A549 (cell line): ENCODE results near the gene KAT8. TPM values are rescaled to one million over a fixed set of nuclear protein-coding genes. Genes with fewer than 3 reads are reported as not detected.

Experiments
- ATAC-seq, 2 experiments: fragments of 200-7000 bp in 1 of 2; fragments of >200 bp in 1 of 2; cut with Nextera tagmentation in 1 of 2; cut with Tn5 transposase in 1 of 2; 3 replicates each; pipeline versions ENCODE4 v1.8.0 to v1.9.1; 2018 to 2020; ENCODE audit warnings: mild to moderate bottlenecking in 1 of 2, moderate library complexity in 1 of 2
- CTCF ChIA-PET: fragments of 300-600 bp; sonication (Branson Sonifier 250); formaldehyde crosslinking; extraction: SDS; loops from one replicate; lab custom pipeline; 2021; ENCODE audit warnings: antibody characterized with exemption, inconsistent platforms; lab: Yijun Ruan, JAX
- POLR2A ChIA-PET: fragments of 350-600 bp; formaldehyde crosslinking; extraction: SDS; loops from one replicate; lab custom pipeline; 2021; ENCODE audit warnings: antibody characterized with exemption, inconsistent platforms; lab: Yijun Ruan, JAX
- DNase-seq, 2 experiments: peaks; one replicate each; pipeline versions ENCODE4 v3.0.0 to v3.0.0-alpha.2; 2011 to 2016; ENCODE audit warnings: low read depth in 1 of 2, low spot score in 1 of 2
- FAIRE-seq: peaks from 2 replicates; lab custom pipeline; 2011; peaks lifted over from hg19 to GRCh38; lab: Jason Lieb, UNC
- H3K27ac ChIP-seq, 2 experiments: fragments of >200 bp; sonication (Bioruptor Twin); formaldehyde crosslinking; 3 replicates each; pipeline ENCODE4 v1.5.1; 2016 to 2017
- H3K4me1 ChIP-seq: fragments of >200 bp; sonication (Bioruptor Twin); formaldehyde crosslinking; 3 replicates; pipeline ENCODE4 v1.6.1; 2016
- H3K4me2 ChIP-seq: fragments of >200 bp; sonication (Bioruptor Twin); formaldehyde crosslinking; 3 replicates; pipeline ENCODE4 v1.6.1; 2016
- H3K4me3 ChIP-seq: fragments of >200 bp; sonication (Bioruptor Twin); formaldehyde crosslinking; 3 replicates; pipeline ENCODE4 v1.5.1; 2016
- H3K9me3 ChIP-seq: fragments of >200 bp; sonication (Bioruptor Twin); formaldehyde crosslinking; 3 replicates; pipeline ENCODE4 v1.6.1; 2016
- ATOH8 ChIP-seq: fragments of 250-450 bp; sonication (Bioruptor Pico); IDR thresholded peaks from 2 replicates; pipeline ENCODE4 v1.5.0; 2020; ENCODE audit warnings: low read depth, mild to moderate bottlenecking, moderate library complexity
- BCL3 ChIP-seq: fragments of >200 bp; sonication (Bioruptor Twin); formaldehyde crosslinking; IDR thresholded peaks from 3 replicates; pipeline ENCODE4 v1.6.1; 2016
- BHLHE40 ChIP-seq: IDR thresholded peaks from 2 replicates; pipeline ENCODE4 v1.6.1; 2012; ENCODE audit warnings: low read depth, low read length, inconsistent platforms
- CBX2 ChIP-seq: fragments of 200-600 bp; sonication (generic); IDR thresholded peaks from 2 replicates; pipeline ENCODE4 v1.6.1; 2016; ENCODE audit warnings: low read depth, mild to moderate bottlenecking, borderline replicate concordance
- CBX8 ChIP-seq: fragments of 200-600 bp; sonication (generic); IDR thresholded peaks from 2 replicates; pipeline ENCODE4 v1.6.1; 2016
- CTCF ChIP-seq: fragments of >200 bp; sonication (Bioruptor Twin); formaldehyde crosslinking; IDR thresholded peaks from 3 replicates; pipeline ENCODE4 v1.5.1; 2016
- EHF ChIP-seq: fragments of 250-450 bp; sonication (Bioruptor Pico); IDR thresholded peaks from 2 replicates; pipeline ENCODE4 v1.5.0; 2020; ENCODE audit warnings: mild to moderate bottlenecking
- ELK1 ChIP-seq: fragments of 150-350 bp; IDR thresholded peaks from 2 replicates; pipeline ENCODE4 v1.6.1; 2014; ENCODE audit warnings: low read depth, mild to moderate bottlenecking, low read length
- ESRRA ChIP-seq: fragments of 150-350 bp; IDR thresholded peaks from 2 replicates; pipeline ENCODE4 v1.6.1; 2014; ENCODE audit warnings: mild to moderate bottlenecking, low read length, borderline replicate concordance
- FOSB ChIP-seq: fragments of 250-450 bp; sonication (Bioruptor Pico); IDR thresholded peaks from 2 replicates; pipeline ENCODE4 v1.5.0; 2020; ENCODE audit warnings: mild to moderate bottlenecking, moderate library complexity
- FOSL2 ChIP-seq, 2 experiments: fragments of 450-650 bp in 1 of 2; fragments of >200 bp in 1 of 2; sonication (Bioruptor Twin) in 1 of 2; formaldehyde crosslinking; IDR thresholded peaks; 2 replicates each; pipeline versions ENCODE4 v1.5.0 to v1.6.1; 2016 to 2020; ENCODE audit warnings: mild to moderate bottlenecking in 1 of 2, moderate library complexity in 1 of 2
- FOXS1 ChIP-seq: fragments of 250-450 bp; sonication (Bioruptor Pico); IDR thresholded peaks from 2 replicates; pipeline ENCODE4 v1.5.0; 2020; ENCODE audit warnings: mild to moderate bottlenecking, moderate library complexity
- GATA3 ChIP-seq: IDR thresholded peaks from 2 replicates; pipeline ENCODE4 v1.6.1; 2012; ENCODE audit warnings: borderline replicate concordance
- JUN ChIP-seq, 2 experiments: fragments of >200 bp; sonication (Bioruptor Twin); formaldehyde crosslinking; IDR thresholded peaks; 2 replicates in 1 of 2; 3 replicates in 1 of 2; pipeline ENCODE4 v1.6.1; 2016 to 2017
- JUNB ChIP-seq: fragments of >200 bp; sonication (Bioruptor Twin); formaldehyde crosslinking; IDR thresholded peaks from 2 replicates; pipeline ENCODE4 v1.6.1; 2016
- KDM5A ChIP-seq: fragments of 200-600 bp; sonication (generic); IDR thresholded peaks from 2 replicates; pipeline ENCODE4 v1.6.1; 2016; ENCODE audit warnings: antibody characterized with exemption, mild to moderate bottlenecking
- MAX ChIP-seq: IDR thresholded peaks from 2 replicates; pipeline ENCODE4 v1.6.1; 2012
- NPAS2 ChIP-seq: fragments of 250-450 bp; sonication (Bioruptor Pico); IDR thresholded peaks from 2 replicates; pipeline ENCODE4 v1.8.0; 2022; ENCODE audit warnings: mild to moderate bottlenecking, moderate library complexity, borderline replicate concordance
- PHF8 ChIP-seq: fragments of 200-600 bp; sonication (generic); IDR thresholded peaks from 2 replicates; pipeline ENCODE4 v1.6.1; 2016; ENCODE audit warnings: low read depth, mild to moderate bottlenecking, antibody characterized with exemption, moderate library complexity, borderline replicate concordance
- POLR2A ChIP-seq: IDR thresholded peaks from 2 replicates; pipeline ENCODE4 v1.6.1; 2012; ENCODE audit warnings: mild to moderate bottlenecking, low read length
- RAD21 ChIP-seq, 2 experiments: fragments of >200 bp in 1 of 2; sonication (Bioruptor Twin) in 1 of 2; formaldehyde crosslinking in 1 of 2; IDR thresholded peaks in 1 of 2; conservative IDR thresholded peaks in 1 of 2; 2 replicates in 1 of 2; 3 replicates in 1 of 2; pipeline ENCODE4 v1.6.1; 2012 to 2018; ENCODE audit warnings: inconsistent platforms in 1 of 2
- SMC3 ChIP-seq: fragments of >200 bp; sonication (Bioruptor Twin); formaldehyde crosslinking; IDR thresholded peaks from 3 replicates; pipeline ENCODE4 v1.6.1; 2018; ENCODE audit warnings: inconsistent platforms
- TFCP2L1 ChIP-seq: fragments of 250-450 bp; sonication (Bioruptor Pico); IDR thresholded peaks from 2 replicates; pipeline ENCODE4 v1.5.0; 2021; ENCODE audit warnings: mild to moderate bottlenecking
- USF2 ChIP-seq: fragments of 450-650 bp; IDR thresholded peaks from 2 replicates; pipeline ENCODE4 v1.6.1; 2014; ENCODE audit warnings: antibody characterized with exemption
- ZC3H11A ChIP-seq: fragments of 450-650 bp; IDR thresholded peaks from 2 replicates; pipeline ENCODE4 v1.6.1; 2014; ENCODE audit warnings: antibody characterized with exemption, mild to moderate bottlenecking
- WGBS: methylation state at CpG from one replicate; pipeline ENCODE4 v1.1.6; 2017; ENCODE audit errors: missing lambda C conversion rate; 5-methylcytosine and 5-hydroxymethylcytosine counted together
- polyA minus RNA-seq: library from RNA; depleted of rRNA, polyadenylated mRNA; stranded (reverse); fragments of >200 nt; gene quantifications from 2 replicates; pipeline ENCODE4 v1.2.3, GENCODE V29; 2011; rRNA and poly(A)+ RNA removed
- polyA plus RNA-seq, 4 experiments: library from polyadenylated mRNA; depleted of rRNA in 3 of 4; stranded (reverse); fragments of >200 nt; fragmentation: RNase III in 1 of 4; extraction: RNeasy Plus Mini Kit Qiagen cat#74134 plus additional on column Dnase treatment in 1 of 4; gene quantifications; 2 replicates in 3 of 4; 3 replicates in 1 of 4; pipeline ENCODE4 v1.2.3, GENCODE V29; 2011 to 2017

The KAT8 gene
- polyA plus RNA-seq (2011; rRNA removed): 42.2 and 52.9 TPM in 2 replicates
- 58.0 and 67.6 TPM in 2 replicates for polyA plus RNA-seq (2012; cell fraction: cytosol; rRNA removed)
- polyA plus RNA-seq (2012; cell fraction: nucleus; rRNA removed): 84.5 and 85.6 TPM in 2 replicates
- polyA plus RNA-seq (2017; fragmentation: RNase III; extraction: RNeasy Plus Mini Kit Qiagen cat#74134 plus additional on column Dnase treatment): 34.0 to 38.3 TPM (median 34.4 TPM) in 3 replicates
- polyA minus RNA-seq: 32.8 and 35.2 TPM in 2 replicates

GRCh38 chr16:31117384-31118222 lies at the start of gene KAT8:
Gene KAT8, plus strand, starts transcription at chr16:31117664. Its CDS starts 18 bp downstream, at chr16:31117682.
- FAIRE-seq (peak; percentile 51), DNase-seq (peak; percentile 96 to 98), ATAC-seq (peak; percentile 96 to 97)
- ChIA-PET CTCF (interaction anchor here (0.6 to 20.3 kb wide), 7 partner anchors 11 to 216 kb away, joined by 3 to 166 read pairs (median 3); no protein-coding TSS in a partner anchor), POLR2A (interaction anchor here (0.5 to 2.0 kb wide), 35 partner anchors 9 to 958 kb away, joined by 3 to 73 read pairs (median 4); partner anchors contain the start of genes ARMC5, BCKDK, FUS and PRSS8)
- Histone ChIP-seq H3K4me1 (peaks cover 17% of the 10 kb centered on the region), H3K4me3 (peak within 1 kb of the TSS; percentile 57), H3K27ac (peak within 1 kb of the TSS; percentile 91 to 93), H3K4me2 (peak within 1 kb of the TSS; percentile 88), H3K9me3 (no peaks in the 10 kb centered on the region)
- 2% methylated on average over 31 of the region's 68 CpGs for WGBS
- TF ChIP-seq PHF8 (peak; percentile 88), SMC3 (no peak), KDM5A (peak; percentile 88), MAX (peak; percentile 67), CTCF (no peak), BHLHE40 (no peak), RAD21 (conservative IDR thresholded peaks at IDR 0.05 in 1 of 2, IDR thresholded peaks at IDR 0.05 in 1 of 2) (0 out of 5 replicates have a peak, but pooled peaks of 1 of the 2 experiments have one; percentile 20), FOSB (CRISPR knock-in tag) (0 out of 2 replicates have a peak, but pooled peaks have one; percentile 41), BCL3 (0 out of 3 replicates have a peak, but pooled peaks have one; percentile 55), JUN (IDR thresholded peaks at IDR 0.05) (peak; percentile 85 to 94; a peak in 4 of 5 replicates), CBX8 (no peak), JUNB (no peak), ATOH8 (CRISPR knock-in tag) (no peak), FOXS1 (CRISPR knock-in tag) (no peak), FOSL2 (IDR thresholded peaks at IDR 0.05) (no peak), FOSL2 (CRISPR knock-in tag; IDR thresholded peaks at IDR 0.05) (peak; percentile 2; the same call in 1 of the 2 replicates), POLR2A (peak; percentile 65), ZC3H11A (peak; percentile 97)

GRCh38 chr16:31071861-31072260 lies 45.6 kb upstream of the KAT8 start:
- ATAC-seq: no peak
- Histone ChIP-seq H3K9me3 (no peaks in the 10 kb centered on the region), H3K4me2 (peak overlapping the region; percentile 92), H3K4me1 (peaks cover 19% of the 10 kb centered on the region), H3K27ac (peak overlapping the region; percentile 98), H3K4me3 (peak overlapping the region; percentile 90)
- DNase-seq: no peak
- 16% methylated on average over 4 of the region's 4 CpGs for WGBS
- no peak for TF ChIP-seq TFCP2L1 (CRISPR knock-in tag)
- TF ChIP-seq GATA3: no peak
- no peak for TF ChIP-seq ELK1
- no peak for TF ChIP-seq NPAS2 (CRISPR knock-in tag)
- TF ChIP-seq ESRRA: no peak
- no peak for TF ChIP-seq EHF (CRISPR knock-in tag)
- no peak for TF ChIP-seq ZC3H11A
- TF ChIP-seq USF2: no peak
- TF ChIP-seq CBX2: no peak
- ChIA-PET CTCF (interaction anchor here (1.5 to 3.6 kb wide), 2 partner anchors 70 to 87 kb away, joined by 4 to 21 read pairs; partner anchors contain the start of gene HSD3B7), POLR2A (no interaction called here)
- no peak for FAIRE-seq
